OCI-LY7 (cell line): ENCODE measurements around the gene EPAS1. TPM values are rescaled to one million over a fixed set of nuclear protein-coding genes. Genes with fewer than 3 reads are reported as not detected.

ENCODE experiments used
- BruUV-seq: library from RNA; stranded (reverse); fragments of 400-500 nt; replicated peaks from 2 replicates; lab custom pipeline; 2021; lab: Mats Ljungman, UMichigan
- CTCF ChIA-PET: fragments of 300-600 bp; sonication (Branson Sonifier 250); formaldehyde crosslinking; loops from one replicate; lab custom pipeline; 2022; ENCODE audit warnings: antibody characterized with exemption; ENCODE audit not compliant: unreplicated experiment; lab: Charles Lee
- POLR2A ChIA-PET: fragments of 300-600 bp; sonication (Branson Sonifier 250); formaldehyde crosslinking; loops from one replicate; lab custom pipeline; 2022; ENCODE audit warnings: antibody characterized with exemption; lab: Charles Lee
- DNase-seq: peaks from one replicate; pipeline ENCODE4 v3.0.0-alpha.2; 2015; ENCODE audit warnings: low spot score
- H2AFZ ChIP-seq: fragments of 200-600 bp; sonication (generic), shearing (Covaris generic); 2 replicates; pipeline ENCODE4 v1.6.1; 2014; ENCODE audit warnings: mild to moderate bottlenecking, antibody characterized with exemption, low read length, moderate library complexity
- H3K27ac ChIP-seq: fragments of 200-600 bp; sonication (generic); 2 replicates; pipeline ENCODE4 v1.5.1; 2014; ENCODE audit warnings: mixed run types, low read depth, mild to moderate bottlenecking, moderate library complexity, low read length, inconsistent platforms; ENCODE audit not compliant: poor library complexity, severe bottlenecking
- H3K36me3 ChIP-seq: fragments of 200-600 bp; sonication (generic); 2 replicates; pipeline ENCODE4 v1.6.1; 2014; ENCODE audit warnings: mild to moderate bottlenecking, antibody characterized with exemption, low read length, moderate library complexity, mixed read lengths; ENCODE audit not compliant: insufficient read depth
- H3K4me1 ChIP-seq: fragments of 200-600 bp; sonication (generic); 2 replicates; pipeline ENCODE4 v1.5.1; 2014; ENCODE audit warnings: mild to moderate bottlenecking, low read length; ENCODE audit not compliant: insufficient read depth, poor library complexity, severe bottlenecking
- H3K4me2 ChIP-seq: fragments of 200-600 bp; sonication (generic); 2 replicates; pipeline ENCODE4 v1.6.1; 2014; ENCODE audit warnings: mild to moderate bottlenecking, low read length
- H3K4me3 ChIP-seq: fragments of 200-600 bp; sonication (generic); 2 replicates; pipeline ENCODE4 v1.5.1; 2014; ENCODE audit warnings: mild to moderate bottlenecking, low read depth, low read length; ENCODE audit not compliant: poor library complexity, severe bottlenecking
- H3K79me2 ChIP-seq: fragments of 200-600 bp; sonication (generic); 2 replicates; pipeline ENCODE4 v1.6.1; 2016; ENCODE audit warnings: low read depth, mild to moderate bottlenecking, low read length, moderate library complexity, mixed read lengths; ENCODE audit not compliant: insufficient read depth
- H3K9me2 ChIP-seq: fragments of 200-600 bp; sonication (generic); 2 replicates; pipeline ENCODE4 v1.6.1; 2016; ENCODE audit warnings: mild to moderate bottlenecking, low read length, mixed read lengths; ENCODE audit not compliant: insufficient read depth
- H3K9me3 ChIP-seq: fragments of 200-600 bp; sonication (generic); 2 replicates; pipeline ENCODE4 v1.6.1; 2014; ENCODE audit warnings: mild to moderate bottlenecking, mixed run types, low read length, mixed read lengths
- H4K20me1 ChIP-seq: fragments of 200-600 bp; sonication (generic); 2 replicates; pipeline ENCODE4 v1.6.1; 2014; ENCODE audit warnings: mild to moderate bottlenecking, antibody characterized with exemption, low read length, moderate library complexity, mixed read lengths; ENCODE audit not compliant: insufficient read depth
- CTCF ChIP-seq: fragments of 200-600 bp; sonication (generic); conservative IDR thresholded peaks from 2 replicates; pipeline ENCODE4 v1.5.1; 2014; ENCODE audit warnings: mild to moderate bottlenecking, antibody characterized with exemption, low read length, moderate library complexity, mixed read lengths
- EZH2phosphoT487 ChIP-seq: fragments of 200-600 bp; sonication (generic); IDR thresholded peaks from 2 replicates; pipeline ENCODE4 v1.6.1; 2018; ENCODE audit warnings: low read depth, borderline replicate concordance, mild to moderate bottlenecking, mixed run types, antibody characterized with exemption, low read length, moderate library complexity, mixed read lengths
- intact Hi-C: fragments of 100-400 bp; cut with micrococcal nuclease; formaldehyde crosslinking; loops from one replicate; pipeline ENCODE4 v1.10.0; 2022; ENCODE audit not compliant: unreplicated experiment
- total RNA-seq, 2 experiments: library from RNA; depleted of rRNA in 1 of 2; stranded (reverse); fragments of >200 nt in 1 of 2; shearing (Covaris generic) in 1 of 2; gene quantifications; 2 replicates each; pipeline ENCODE4 v1.2.3, GENCODE V29; 2014 to 2022

The EPAS1 gene
- total RNA-seq, 2 experiments from 2014 or later: 0.74 TPM; not detected in 1

DNA sequence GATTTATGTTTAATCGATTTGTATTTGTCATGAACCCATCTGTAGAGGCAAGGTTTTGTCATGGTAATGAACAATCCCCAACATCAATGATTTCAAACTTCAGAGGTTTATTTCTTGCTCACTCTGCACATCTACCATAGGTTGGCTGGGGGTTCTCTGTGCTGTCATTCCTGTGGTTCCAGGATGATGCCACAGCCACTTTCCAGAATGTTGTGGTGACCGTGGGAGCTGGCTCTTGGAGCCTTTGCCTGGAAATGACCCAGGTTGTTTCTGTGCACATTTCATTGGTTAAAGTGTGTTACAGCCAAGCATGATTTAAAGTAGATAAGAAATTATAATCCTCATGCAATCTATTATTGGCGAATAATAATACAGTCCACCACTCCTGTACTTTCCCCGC is 28.2 kb upstream of the EPAS1 start:
- intact Hi-C loops: no loop called here
- BruUV-seq: no TSS peak
- POLR2A ChIA-PET: no interaction called here

GRCh38 chr2:46269544-46270273 is 27.5 kb upstream of the EPAS1 start:
- no peaks in the 10 kb centered on the region for H3K9me3 ChIP-seq
- TF ChIP-seq EZH2phosphoT487: no peak
- TF ChIP-seq CTCF: no peak
- H2AFZ ChIP-seq: no peak overlapping the region
- no peak overlapping the region for H3K27ac ChIP-seq
- ChIA-PET POLR2A (no interaction called here), CTCF (no interaction called here)
- BruUV-seq: no TSS peak
- no peaks in the 10 kb centered on the region for H3K9me2 ChIP-seq
- H3K79me2 ChIP-seq: no peaks in the 10 kb centered on the region
- H3K4me3 ChIP-seq: no peak overlapping the region
- no peak for DNase-seq
- intact Hi-C loops: no loop called here
- H3K36me3 ChIP-seq: no peaks in the 10 kb centered on the region
- no peaks in the 10 kb centered on the region for H4K20me1 ChIP-seq
- H3K4me2 ChIP-seq: no peak overlapping the region
- H3K4me1 ChIP-seq: no peaks in the 10 kb centered on the region

More for the DNA sequence above, 28.2 kb upstream of the EPAS1 start:
- Histone ChIP-seq H3K4me2 (no peak overlapping the region), H3K36me3 (no peaks in the 10 kb centered on the region), H3K4me3 (no peak overlapping the region), H3K79me2 (no peaks in the 10 kb centered on the region), H3K27ac (no peak overlapping the region), H3K9me3 (no peaks in the 10 kb centered on the region), H2AFZ (no peak overlapping the region), H3K4me1 (no peaks in the 10 kb centered on the region), H4K20me1 (no peaks in the 10 kb centered on the region), H3K9me2 (no peaks in the 10 kb centered on the region)
- TF ChIP-seq CTCF (no peak), EZH2phosphoT487 (no peak)
- no peak for DNase-seq
- CTCF ChIA-PET: no interaction called here

- POLR2A ChIA-PET: no interaction called here
- Histone ChIP-seq H2AFZ (no peak overlapping the region), H3K9me2 (no peaks in the 10 kb centered on the region), H3K9me3 (no peaks in the 10 kb centered on the region), H3K4me2 (no peak overlapping the region), H3K4me1 (no peaks in the 10 kb centered on the region), H3K36me3 (no peaks in the 10 kb centered on the region), H3K79me2 (no peaks in the 10 kb centered on the region), H3K4me3 (no peak overlapping the region), H3K27ac (no peak overlapping the region), H4K20me1 (no peaks in the 10 kb centered on the region)
- no TSS peak for BruUV-seq
- TF ChIP-seq CTCF (no peak), EZH2phosphoT487 (no peak)
- intact Hi-C loops: no loop called here
- CTCF ChIA-PET: no interaction called here
- no peak for DNase-seq
These were observed 26.8 kb upstream of the EPAS1 start for GRCh38 chr2:46270384-46270783.
